ENCODE measurements around the gene POLR2C.

Gene POLR2C

GRCh38 chr16:57462209-57462977 is at the start of gene POLR2C:
POLR2C (plus strand) TSS chr16:57462679; CDS start chr16:57462725, 46 bp downstream.
- Histone ChIP-seq H4K20me1 (ENCODE audit: insufficient read depth, low read length, poor library complexity, severe bottlenecking) (peaks cover 32% of the 10 kb centered on the region), H3K79me2 (ENCODE audit: insufficient read depth, low read length) (peaks cover 39% of the 10 kb centered on the region), H3K27me3 (ENCODE audit: insufficient read depth, low read length, poor library complexity, severe bottlenecking) (no peaks in the 10 kb centered on the region), H3K4me1 (ENCODE audit: insufficient read depth, low read length, poor library complexity, severe bottlenecking) (peaks cover 15% of the 10 kb centered on the region), H3K9ac (ENCODE audit: low read depth, low read length, poor library complexity, severe bottlenecking) (peak within 1 kb of the TSS; percentile 84), H2AFZ (ENCODE audit: low read length) (no peak within 1 kb of the TSS), H3K4me2 (ENCODE audit: low read depth, low read length, poor library complexity, severe bottlenecking) (peak within 1 kb of the TSS; percentile 86), H3K36me3 (ENCODE audit: insufficient read depth, low read length) (peaks cover 26% of the 10 kb centered on the region; the same call in 1 of the 2 replicates), H3F3A (ENCODE audit: low read depth) (no peaks in the 10 kb centered on the region), H3K9me3 (ENCODE audit: insufficient read depth, low read depth, low read length) (no peaks in the 10 kb centered on the region), H3K9me2 (replicated peaks; ENCODE audit: low read depth, low read length) (no peaks in the 10 kb centered on the region), H3K4me3 (ENCODE audit: low read length, poor library complexity, severe bottlenecking) (peak within 1 kb of the TSS; percentile 94)
- TF ChIP-seq, protein P1, sequence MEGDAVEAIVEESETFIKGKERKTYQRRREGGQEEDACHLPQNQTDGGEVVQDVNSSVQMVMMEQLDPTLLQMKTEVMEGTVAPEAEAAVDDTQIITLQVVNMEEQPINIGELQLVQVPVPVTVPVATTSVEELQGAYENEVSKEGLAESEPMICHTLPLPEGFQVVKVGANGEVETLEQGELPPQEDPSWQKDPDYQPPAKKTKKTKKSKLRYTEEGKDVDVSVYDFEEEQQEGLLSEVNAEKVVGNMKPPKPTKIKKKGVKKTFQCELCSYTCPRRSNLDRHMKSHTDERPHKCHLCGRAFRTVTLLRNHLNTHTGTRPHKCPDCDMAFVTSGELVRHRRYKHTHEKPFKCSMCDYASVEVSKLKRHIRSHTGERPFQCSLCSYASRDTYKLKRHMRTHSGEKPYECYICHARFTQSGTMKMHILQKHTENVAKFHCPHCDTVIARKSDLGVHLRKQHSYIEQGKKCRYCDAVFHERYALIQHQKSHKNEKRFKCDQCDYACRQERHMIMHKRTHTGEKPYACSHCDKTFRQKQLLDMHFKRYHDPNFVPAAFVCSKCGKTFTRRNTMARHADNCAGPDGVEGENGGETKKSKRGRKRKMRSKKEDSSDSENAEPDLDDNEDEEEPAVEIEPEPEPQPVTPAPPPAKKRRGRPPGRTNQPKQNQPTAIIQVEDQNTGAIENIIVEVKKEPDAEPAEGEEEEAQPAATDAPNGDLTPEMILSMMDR (conservative IDR thresholded peaks at IDR 0.05; ENCODE audit: low read length) = peak; percentile 85
- TF ChIP-seq EZH2phosphoT487 (IDR thresholded peaks at IDR 0.05; ENCODE audit: borderline replicate concordance) = no peak

DNA sequence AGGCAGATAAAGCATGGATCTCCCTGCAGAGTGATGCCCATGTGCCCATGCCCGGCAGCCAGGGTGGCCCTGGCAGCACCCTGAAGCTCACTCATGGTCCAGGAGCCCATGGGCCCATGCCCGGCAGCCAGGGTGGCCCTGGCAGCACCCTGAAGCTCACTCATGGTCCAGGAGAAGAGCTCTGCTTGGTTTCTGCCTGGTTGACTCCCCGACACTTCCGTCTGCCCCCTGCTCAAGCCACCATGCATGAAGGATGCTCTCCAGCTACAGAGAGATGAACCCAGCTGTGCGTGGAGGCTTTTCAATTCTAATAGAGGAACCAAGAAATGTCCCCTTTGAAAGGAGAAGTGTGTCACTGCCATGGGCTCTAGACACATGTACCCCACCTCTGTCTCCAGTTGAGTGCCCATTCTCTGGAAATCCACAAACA is 49.2 kb upstream of the POLR2C start:
- H3K4me2 ChIP-seq (ENCODE audit: low read depth, low read length, poor library complexity, severe bottlenecking) = no peak overlapping the region

GRCh38 chr16:57413733-57414132 is 48.7 kb upstream of the POLR2C start:
- H3K4me1 ChIP-seq (ENCODE audit: insufficient read depth, low read length, poor library complexity, severe bottlenecking) = peaks cover 13% of the 10 kb centered on the region
- no peaks in the 10 kb centered on the region for H4K20me1 ChIP-seq (ENCODE audit: insufficient read depth, low read length, poor library complexity, severe bottlenecking)

More for the DNA sequence above, 49.2 kb upstream of the POLR2C start:
- TF ChIP-seq EZH2phosphoT487 (IDR thresholded peaks at IDR 0.05; ENCODE audit: borderline replicate concordance) = no peak
- TF ChIP-seq, protein P1 (conservative IDR thresholded peaks at IDR 0.05; ENCODE audit: low read length) = no peak
- Histone ChIP-seq H3K36me3 (ENCODE audit: insufficient read depth, low read length) (no peaks in the 10 kb centered on the region), H2AFZ (ENCODE audit: low read length) (no peak overlapping the region), H3K27me3 (ENCODE audit: insufficient read depth, low read length, poor library complexity, severe bottlenecking) (no peaks in the 10 kb centered on the region), H3K4me1 (ENCODE audit: insufficient read depth, low read length, poor library complexity, severe bottlenecking) (peaks cover 10% of the 10 kb centered on the region), H3K9me3 (ENCODE audit: insufficient read depth, low read depth, low read length) (no peaks in the 10 kb centered on the region), H3K4me3 (ENCODE audit: low read length, poor library complexity, severe bottlenecking) (no peak overlapping the region), H3K9ac (ENCODE audit: low read depth, low read length, poor library complexity, severe bottlenecking) (no peak overlapping the region), H3F3A (ENCODE audit: low read depth) (no peaks in the 10 kb centered on the region), H4K20me1 (ENCODE audit: insufficient read depth, low read length, poor library complexity, severe bottlenecking) (no peaks in the 10 kb centered on the region), H3K9me2 (replicated peaks; ENCODE audit: low read depth, low read length) (no peaks in the 10 kb centered on the region), H3K79me2 (ENCODE audit: insufficient read depth, low read length) (no peaks in the 10 kb centered on the region)

More at GRCh38 chr16:57413733-57414132, 48.7 kb upstream of the POLR2C start:
- Histone ChIP-seq H3K36me3 (ENCODE audit: insufficient read depth, low read length) (no peaks in the 10 kb centered on the region), H3K9me2 (replicated peaks; ENCODE audit: low read depth, low read length) (no peaks in the 10 kb centered on the region), H3K27me3 (ENCODE audit: insufficient read depth, low read length, poor library complexity, severe bottlenecking) (no peaks in the 10 kb centered on the region), H3K9ac (ENCODE audit: low read depth, low read length, poor library complexity, severe bottlenecking) (no peak overlapping the region), H3K79me2 (ENCODE audit: insufficient read depth, low read length) (no peaks in the 10 kb centered on the region), H3K9me3 (ENCODE audit: insufficient read depth, low read depth, low read length) (no peaks in the 10 kb centered on the region), H3F3A (ENCODE audit: low read depth) (no peaks in the 10 kb centered on the region), H3K4me2 (ENCODE audit: low read depth, low read length, poor library complexity, severe bottlenecking) (no peak overlapping the region), H2AFZ (ENCODE audit: low read length) (no peak overlapping the region), H3K4me3 (ENCODE audit: low read length, poor library complexity, severe bottlenecking) (no peak overlapping the region)
- TF ChIP-seq, protein P1 (conservative IDR thresholded peaks at IDR 0.05; ENCODE audit: low read length) = no peak
- TF ChIP-seq EZH2phosphoT487 (IDR thresholded peaks at IDR 0.05; ENCODE audit: borderline replicate concordance) = no peak

All from Loucy (cell line).